Thymus (tissue), 11 donors: ENCODE measurements around the gene GPR35. TPM values are rescaled to one million over a fixed set of nuclear protein-coding genes. Genes with fewer than 3 reads are reported as not detected.
A peak's percentile ranks its signal among the peaks of the same experiment; 100 is the strongest.

Source experiments
- DNase-seq, 9 donors: peaks; one replicate each; pipeline ENCODE4 v3.0.0-alpha.2; 2013; ENCODE audit warnings: low spot score in 9 of 9, low read depth in 6 of 9, missing footprints in 1 of 9
- H3K27ac ChIP-seq, 2 donors: one replicate each; pipeline ENCODE4 v1.5.1; 2013; ENCODE audit warnings: control low read depth in 1 of 2, low read depth in 1 of 2, low read length in 1 of 2, mild to moderate bottlenecking in 1 of 2, moderate library complexity in 1 of 2
- H3K27me3 ChIP-seq, 2 donors: one replicate each; pipeline ENCODE4 v1.5.1; 2013; ENCODE audit warnings: low read length in 1 of 2; ENCODE audit not compliant: control insufficient read depth in 2 of 2, insufficient read depth in 1 of 2
- H3K36me3 ChIP-seq, 2 donors: one replicate each; pipeline ENCODE4 v1.5.1; 2013; ENCODE audit warnings: low read length in 1 of 2, mild to moderate bottlenecking in 1 of 2, moderate library complexity in 1 of 2; ENCODE audit not compliant: control insufficient read depth in 2 of 2, insufficient read depth in 2 of 2
- H3K4me1 ChIP-seq, 2 donors: one replicate each; pipeline ENCODE4 v1.5.1; 2013; ENCODE audit warnings: low read length in 2 of 2; ENCODE audit not compliant: control insufficient read depth in 2 of 2, insufficient read depth in 2 of 2
- H3K4me3 ChIP-seq, 2 donors: one replicate each; pipeline ENCODE4 v1.5.1; 2013; ENCODE audit warnings: low read length in 2 of 2, control low read depth in 1 of 2, mild to moderate bottlenecking in 1 of 2
- H3K9me3 ChIP-seq, 2 donors: one replicate each; pipeline ENCODE4 v1.5.1; 2013; ENCODE audit warnings: low read length in 1 of 2, mild to moderate bottlenecking in 1 of 2; ENCODE audit not compliant: control insufficient read depth in 2 of 2, insufficient read depth in 1 of 2
- WGBS: extraction: QIAGEN DNeasy Blood & Tissue Kit; methylation state at CpG from one replicate; pipeline ENCODE4 v1.1.7; 2013; 5-methylcytosine and 5-hydroxymethylcytosine counted together
- polyA plus RNA-seq: library from polyadenylated mRNA; stranded (reverse); fragments of 200-250 nt; gene quantifications from one replicate; pipeline ENCODE4 v1.2.3, GENCODE V29; 2013
- total RNA-seq: library from RNA; stranded (reverse); fragments of 120-200 nt; gene quantifications from one replicate; pipeline ENCODE4 v1.2.4, GENCODE V29; 2013
- donor health status: healthy.

The GPR35 gene
- total and polyA plus RNA-seq, 2 donors, result 5.9 to 21.8 TPM

DNA sequence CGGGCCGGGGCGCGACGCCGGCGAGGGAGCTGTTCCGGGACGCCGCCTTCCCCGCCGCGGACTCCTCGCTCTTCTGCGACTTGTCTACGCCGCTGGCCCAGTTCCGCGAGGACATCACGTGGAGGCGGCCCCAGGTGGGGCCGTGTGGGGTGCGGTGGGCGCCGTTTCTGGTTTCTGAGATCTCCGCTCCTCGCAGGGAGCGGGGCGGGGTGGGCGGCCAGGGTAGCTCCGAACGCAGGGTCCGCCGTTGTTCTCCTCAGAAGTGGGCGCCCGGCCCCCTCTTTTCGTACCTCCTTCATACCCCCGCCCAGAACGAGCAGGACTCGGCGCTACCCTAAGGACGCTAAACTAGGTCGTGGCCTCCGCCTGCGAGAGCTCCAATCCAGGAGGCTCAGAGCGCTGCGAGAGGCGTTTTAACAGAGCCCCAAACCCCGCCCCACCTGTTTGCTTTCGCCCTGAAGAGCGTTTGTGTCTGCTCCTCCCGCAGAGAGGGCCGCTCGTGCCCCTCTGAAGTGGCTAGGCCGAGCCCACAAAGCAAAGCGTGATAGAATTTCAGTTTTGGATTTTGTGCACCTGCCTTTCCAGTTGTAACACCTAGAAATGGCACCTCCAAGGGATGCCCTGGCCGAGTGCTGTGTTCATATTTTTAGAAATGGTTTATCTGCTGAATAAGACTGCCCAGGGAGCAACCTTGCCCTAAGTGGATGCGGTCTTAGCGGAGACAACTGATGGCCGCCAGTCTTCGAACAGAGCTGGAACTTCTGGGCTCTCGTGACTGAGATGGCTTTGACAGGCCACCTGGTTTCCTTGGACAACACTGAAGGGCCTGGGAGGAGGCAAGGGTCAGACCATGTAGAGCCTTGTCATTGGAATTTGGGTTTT lies 38.1 kb upstream of the GPR35 start:
- peak overlapping the region; percentile 84 to 92 for H3K27ac ChIP-seq
- DNase-seq, result peak in 7 of 9 donors; percentile 37 to 83 (median 65)
- H3K4me1 ChIP-seq, result peaks cover 29 to 31% of the 10 kb centered on the region in 2 donors
- H3K27me3 ChIP-seq, result no peaks in the 10 kb centered on the region
- WGBS, result 5% methylated on average over 62 of the region's 62 CpGs
- peaks cover 30 to 36% of the 10 kb centered on the region in 2 donors for H3K36me3 ChIP-seq
- peak overlapping the region; percentile 82 to 87 for H3K4me3 ChIP-seq
- H3K9me3 ChIP-seq, result no peaks in the 10 kb centered on the region

DNA sequence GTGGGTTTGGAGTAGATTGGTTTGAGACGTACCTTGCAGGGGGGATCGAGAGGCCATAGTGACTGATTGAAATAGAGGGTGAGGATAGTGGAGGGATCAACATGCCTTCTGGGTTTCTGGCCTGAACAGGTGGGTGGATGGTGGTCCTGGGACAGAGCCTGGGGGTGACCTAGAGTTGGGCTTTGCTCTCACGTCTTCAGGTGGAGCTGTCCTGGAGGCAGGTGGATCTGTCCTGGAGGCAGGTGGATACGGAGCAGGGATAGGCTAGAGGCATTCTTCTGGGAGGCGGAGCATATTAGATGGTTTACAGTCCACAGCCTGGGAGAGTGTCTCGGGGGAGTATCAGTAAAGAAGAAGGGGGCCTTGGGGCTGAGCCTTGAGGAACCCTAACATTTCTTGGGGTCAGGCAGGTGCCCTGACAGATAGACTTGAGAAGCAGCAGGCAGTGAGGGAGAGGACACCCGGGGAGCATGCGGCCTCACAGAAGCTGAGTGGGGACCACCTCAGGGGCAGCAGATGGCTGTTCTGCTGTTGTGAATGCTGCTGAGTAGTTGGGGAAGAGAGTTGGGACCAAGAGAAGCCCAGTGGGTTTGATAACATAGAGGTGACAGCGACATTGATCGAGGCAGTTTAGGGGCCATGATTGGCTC lies 37.1 kb upstream of the GPR35 start:
- no peaks in the 10 kb centered on the region for H3K9me3 ChIP-seq
- no peak for DNase-seq
- H3K4me3 ChIP-seq, result peak overlapping the region in 1 of 2 donors; percentile 87
- WGBS, result 93% methylated on average over 10 of the region's 10 CpGs
- H3K27me3 ChIP-seq, result no peaks in the 10 kb centered on the region
- no peak overlapping the region for H3K27ac ChIP-seq
- H3K36me3 ChIP-seq, result peaks cover 40 to 43% of the 10 kb centered on the region in 2 donors
- peaks cover 29 to 31% of the 10 kb centered on the region in 2 donors for H3K4me1 ChIP-seq

DNA sequence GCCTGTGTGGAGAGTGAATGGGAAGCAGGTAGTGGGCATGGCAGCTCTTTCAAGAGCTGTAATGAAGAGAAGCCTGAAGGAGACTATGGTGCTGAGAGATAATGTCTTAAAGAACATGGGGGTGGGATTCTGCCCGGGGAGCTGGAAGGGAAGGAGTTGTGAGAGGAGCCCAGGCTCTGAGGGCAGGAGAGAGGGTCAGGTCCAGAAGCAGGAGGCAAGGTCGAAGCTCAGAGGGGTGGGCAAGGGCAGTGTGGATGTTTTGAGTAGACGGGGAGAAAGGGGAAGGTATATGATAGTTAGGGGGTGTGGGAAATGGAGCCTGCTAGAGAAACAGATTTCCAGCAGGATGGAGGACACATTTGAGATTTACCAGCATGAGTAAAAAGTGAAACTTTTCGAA lies 36.6 kb upstream of the GPR35 start:
- H3K4me3 ChIP-seq, result no peak overlapping the region
- no peaks in the 10 kb centered on the region for H3K27me3 ChIP-seq
- 86% methylated on average over 4 of the region's 4 CpGs for WGBS
- H3K36me3 ChIP-seq, result peaks cover 43 to 46% of the 10 kb centered on the region in 2 donors
- H3K9me3 ChIP-seq, result no peaks in the 10 kb centered on the region
- no peak overlapping the region for H3K27ac ChIP-seq
- DNase-seq, result no peak
- peaks cover 29 to 31% of the 10 kb centered on the region in 2 donors for H3K4me1 ChIP-seq

DNA sequence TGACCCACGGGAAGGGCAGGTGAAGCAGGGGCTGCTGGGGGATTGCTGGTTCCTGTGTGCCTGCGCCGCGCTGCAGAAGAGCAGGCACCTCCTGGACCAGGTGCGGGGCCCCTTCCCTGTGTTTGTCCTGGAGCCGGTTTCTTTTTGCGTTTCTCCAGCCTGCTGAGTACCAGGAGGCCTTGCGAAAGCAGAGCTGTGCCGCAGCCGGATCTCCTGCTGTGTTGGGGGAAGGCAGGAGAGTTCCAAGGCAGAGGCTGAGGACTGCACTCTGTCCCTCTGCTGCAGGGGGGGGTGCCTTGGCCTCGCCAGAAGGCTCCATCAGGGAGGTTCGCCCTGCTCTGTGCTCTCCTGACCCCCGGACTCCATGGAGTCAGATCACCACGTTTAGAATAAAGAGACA lies 35.9 kb upstream of the GPR35 start:
- WGBS, result 94% methylated on average over 14 of the region's 14 CpGs
- no peaks in the 10 kb centered on the region for H3K27me3 ChIP-seq
- peaks cover 29 to 31% of the 10 kb centered on the region in 2 donors for H3K4me1 ChIP-seq
- no peak for DNase-seq
- peaks cover 50 to 53% of the 10 kb centered on the region in 2 donors for H3K36me3 ChIP-seq
- no peak overlapping the region for H3K27ac ChIP-seq
- no peaks in the 10 kb centered on the region for H3K9me3 ChIP-seq
- H3K4me3 ChIP-seq, result no peak overlapping the region

DNA sequence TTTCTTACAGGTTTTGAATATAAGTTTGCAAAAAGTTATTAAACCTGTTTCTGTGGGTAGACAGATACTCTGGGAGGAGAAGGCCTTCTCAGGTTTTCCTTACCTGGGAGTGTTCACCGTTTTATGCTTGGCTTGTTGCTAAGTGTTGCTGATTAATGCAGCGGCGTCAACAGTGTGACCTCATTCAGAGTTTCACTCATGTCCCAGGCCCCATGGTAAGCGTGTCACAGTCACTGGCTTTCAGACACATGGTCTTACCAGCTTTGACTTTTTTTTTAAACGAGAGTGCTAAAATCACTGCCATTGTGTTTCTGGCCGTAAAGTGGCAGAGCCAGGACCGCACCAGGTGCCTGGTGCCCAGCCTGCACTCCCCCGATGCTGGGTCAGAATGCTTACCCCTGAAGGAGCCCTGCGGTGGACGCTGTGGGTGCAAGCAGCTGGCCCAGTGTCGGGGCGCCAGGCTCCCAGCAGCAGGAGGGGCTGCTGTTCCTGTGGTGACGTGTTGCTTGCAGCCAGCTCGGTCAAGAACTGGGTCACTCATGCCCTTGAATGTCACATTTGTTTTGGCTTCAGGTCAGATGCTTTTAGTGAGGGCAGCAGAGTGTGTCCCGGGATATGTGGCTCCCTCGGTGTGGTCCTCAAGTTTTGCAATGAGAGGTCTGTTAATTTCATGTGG lies 35.3 kb upstream of the GPR35 start:
- no peak for DNase-seq
- Histone ChIP-seq H3K4me1 (peaks cover 23 to 27% of the 10 kb centered on the region in 2 donors), H3K27me3 (no peaks in the 10 kb centered on the region), H3K36me3 (peaks cover 56% of the 10 kb centered on the region in 2 donors), H3K9me3 (no peaks in the 10 kb centered on the region), H3K27ac (no peak overlapping the region), H3K4me3 (no peak overlapping the region)
- WGBS, result 95% methylated on average over 16 of the region's 16 CpGs

DNA sequence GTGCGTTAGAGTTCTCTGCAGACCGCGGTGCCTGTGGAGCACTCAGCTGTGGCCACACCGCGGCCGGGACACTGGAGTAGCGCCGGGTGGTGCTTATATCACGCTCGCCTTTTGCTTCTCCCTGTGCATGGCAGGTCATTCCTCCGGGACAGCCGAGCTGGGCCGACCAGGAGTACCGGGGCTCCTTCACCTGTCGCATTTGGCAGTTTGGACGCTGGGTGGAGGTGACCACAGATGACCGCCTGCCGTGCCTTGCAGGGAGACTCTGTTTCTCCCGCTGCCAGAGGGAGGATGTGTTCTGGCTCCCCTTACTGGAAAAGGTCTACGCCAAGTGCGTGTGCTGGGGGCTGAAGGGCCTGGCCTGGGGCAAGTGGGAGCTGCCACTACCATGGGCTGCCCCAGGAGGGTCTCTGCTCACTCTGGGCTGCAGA lies 34.6 kb upstream of the GPR35 start:
- H3K27ac ChIP-seq, result no peak overlapping the region
- WGBS, result 97% methylated on average over 21 of the region's 21 CpGs
- H3K4me1 ChIP-seq, result peaks cover 16 to 20% of the 10 kb centered on the region in 2 donors
- H3K4me3 ChIP-seq, result no peak overlapping the region
- H3K27me3 ChIP-seq, result no peaks in the 10 kb centered on the region
- H3K36me3 ChIP-seq, result peaks cover 63% of the 10 kb centered on the region in 2 donors
- H3K9me3 ChIP-seq, result no peaks in the 10 kb centered on the region
- no peak for DNase-seq

DNA sequence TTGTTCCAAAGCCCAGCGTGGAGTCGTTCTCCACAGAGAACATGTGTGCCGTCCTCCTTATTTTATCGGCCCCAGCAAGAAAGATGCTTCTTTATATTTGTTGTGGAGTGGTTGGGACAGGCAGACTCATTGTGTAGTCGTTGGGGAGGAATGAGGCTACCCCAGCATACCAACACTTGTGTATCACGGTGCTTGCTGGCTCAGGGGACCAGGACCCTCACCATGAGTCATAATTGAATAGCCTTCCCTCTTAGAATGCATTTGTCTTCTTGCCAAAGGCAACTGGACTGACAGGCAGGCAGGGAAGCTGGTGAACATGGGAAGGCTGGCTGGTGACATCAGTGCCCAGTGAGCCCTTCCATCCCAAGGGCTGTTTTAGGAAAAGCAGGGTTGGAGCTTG lies 34.1 kb upstream of the GPR35 start:
- Histone ChIP-seq H3K4me3 (no peak overlapping the region), H3K27me3 (no peaks in the 10 kb centered on the region), H3K9me3 (no peaks in the 10 kb centered on the region), H3K4me1 (peaks cover 16 to 19% of the 10 kb centered on the region in 2 donors), H3K27ac (no peak overlapping the region), H3K36me3 (peaks cover 68 to 69% of the 10 kb centered on the region in 2 donors)
- no peak for DNase-seq
- 97% methylated on average over 6 of the region's 6 CpGs for WGBS

DNA sequence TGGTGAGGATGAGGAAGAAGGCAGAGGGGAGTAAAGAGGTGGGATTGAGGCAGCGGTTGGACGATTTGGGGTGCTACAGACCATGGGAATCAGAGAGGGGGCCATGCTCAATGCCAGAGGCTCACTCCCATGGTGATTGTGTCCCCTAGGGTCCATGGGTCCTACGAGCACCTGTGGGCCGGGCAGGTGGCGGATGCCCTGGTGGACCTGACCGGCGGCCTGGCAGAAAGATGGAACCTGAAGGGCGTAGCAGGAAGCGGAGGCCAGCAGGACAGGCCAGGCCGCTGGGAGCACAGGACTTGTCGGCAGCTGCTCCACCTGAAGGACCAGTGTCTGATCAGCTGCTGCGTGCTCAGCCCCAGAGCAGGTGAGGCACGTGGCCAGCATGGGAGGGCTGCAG lies 33.5 kb upstream of the GPR35 start:
- DNase-seq, result no peak
- H3K4me1 ChIP-seq, result peaks cover 16 to 19% of the 10 kb centered on the region in 2 donors
- peaks cover 73 to 74% of the 10 kb centered on the region in 2 donors for H3K36me3 ChIP-seq
- 98% methylated on average over 13 of the region's 13 CpGs for WGBS
- H3K9me3 ChIP-seq, result no peaks in the 10 kb centered on the region
- no peak overlapping the region for H3K4me3 ChIP-seq
- no peak overlapping the region for H3K27ac ChIP-seq
- H3K27me3 ChIP-seq, result no peaks in the 10 kb centered on the region
